ENCODE results near the gene AMN.
A peak's percentile ranks its signal among the peaks of the same experiment; 100 is the strongest.

AMN gene

DNA sequence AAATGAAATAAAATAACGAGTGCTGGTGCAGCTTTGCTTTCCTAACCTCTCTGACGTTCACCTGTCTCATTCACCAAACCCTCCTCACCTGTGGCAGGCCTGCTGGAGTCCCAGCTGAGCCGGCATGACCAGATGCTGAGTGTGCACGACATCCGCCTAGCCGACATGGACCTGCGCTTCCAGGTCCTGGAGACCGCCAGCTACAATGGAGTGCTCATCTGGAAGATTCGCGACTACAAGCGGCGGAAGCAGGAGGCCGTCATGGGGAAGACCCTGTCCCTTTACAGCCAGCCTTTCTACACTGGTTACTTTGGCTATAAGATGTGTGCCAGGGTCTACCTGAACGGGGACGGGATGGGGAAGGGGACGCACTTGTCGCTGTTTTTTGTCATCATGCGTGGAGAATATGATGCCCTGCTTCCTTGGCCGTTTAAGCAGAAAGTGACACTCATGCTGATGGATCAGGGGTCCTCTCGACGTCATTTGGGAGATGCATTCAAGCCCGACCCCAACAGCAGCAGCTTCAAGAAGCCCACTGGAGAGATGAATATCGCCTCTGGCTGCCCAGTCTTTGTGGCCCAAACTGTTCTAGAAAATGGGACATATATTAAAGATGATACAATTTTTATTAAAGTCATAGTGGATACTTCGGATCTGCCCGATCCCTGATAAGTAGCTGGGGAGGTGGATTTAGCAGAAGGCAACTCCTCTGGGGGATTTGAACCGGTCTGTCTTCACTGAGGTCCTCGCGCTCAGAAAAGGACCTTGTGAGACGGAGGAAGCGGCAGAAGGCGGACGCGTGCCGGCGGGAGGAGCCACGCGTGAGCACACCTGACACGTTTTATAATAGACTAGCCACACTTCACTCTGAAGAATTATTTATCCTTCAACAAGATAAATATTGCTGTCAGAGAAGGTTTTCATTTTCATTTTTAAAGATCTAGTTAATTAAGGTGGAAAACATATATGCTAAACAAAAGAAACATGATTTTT lies 17.1 kb upstream of the AMN start:
- DNase-seq (ENCODE audit: insufficient read length, low spot score) = no peak
- TF ChIP-seq POU2F2 (IDR thresholded peaks at IDR 0.05; ENCODE audit: low read depth, low read length) (no peak), POLR2AphosphoS5 (IDR thresholded peaks at IDR 0.05; ENCODE audit: low read depth, low read length) (no peak), TAF1 (IDR thresholded peaks at IDR 0.05; ENCODE audit: low read depth, low read length) (no peak), PAX5 (IDR thresholded peaks at IDR 0.05; ENCODE audit: insufficient read depth, low read length, severe bottlenecking) (no peak), SPI1 (IDR thresholded peaks at IDR 0.05; ENCODE audit: low read depth, low read length) (no peak), POLR2A (IDR thresholded peaks at IDR 0.05; ENCODE audit: low read depth, low read length) (no peak)
- FAIRE-seq = no peak

DNA sequence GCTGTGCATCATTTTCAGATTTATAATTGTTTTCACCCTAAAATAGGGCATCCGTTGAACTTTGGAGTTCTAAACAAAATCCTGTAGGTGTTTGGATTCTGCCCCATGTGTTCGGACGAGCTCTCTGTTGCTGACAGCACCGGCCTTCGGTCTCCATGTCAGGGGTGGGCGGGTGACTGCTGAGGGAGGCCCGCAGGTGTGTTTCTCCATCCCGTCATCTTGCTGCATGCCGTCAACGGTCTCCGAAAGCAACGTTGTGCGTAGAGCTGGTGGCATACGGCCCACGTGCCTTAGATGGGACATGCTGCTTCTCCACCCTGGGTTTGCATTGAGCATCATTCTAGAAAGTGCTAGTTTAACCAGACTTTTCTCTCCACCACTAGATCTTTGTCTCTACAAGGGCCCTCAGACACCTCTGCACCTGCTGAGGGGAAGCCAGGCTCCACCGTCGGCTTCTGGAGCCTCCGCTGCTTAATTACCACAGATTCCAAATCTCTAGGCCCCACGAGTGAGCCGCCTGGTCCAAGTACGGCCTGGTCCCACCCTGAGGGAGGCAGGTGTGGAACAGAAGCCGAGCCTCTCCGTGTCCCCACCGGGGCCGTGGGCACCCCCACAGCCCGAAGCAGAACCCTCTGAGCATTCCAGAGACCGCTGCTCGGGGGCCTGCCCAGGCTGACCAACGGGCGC lies 15.7 kb upstream of the AMN start:
- FAIRE-seq (no peak), DNase-seq (ENCODE audit: insufficient read length, low spot score) (no peak)
- TF ChIP-seq POLR2A (IDR thresholded peaks at IDR 0.05; ENCODE audit: low read depth, low read length) (0 out of 2 replicates have a peak, but pooled peaks have one; percentile 23), POLR2AphosphoS5 (IDR thresholded peaks at IDR 0.05; ENCODE audit: low read depth, low read length) (no peak)

DNA sequence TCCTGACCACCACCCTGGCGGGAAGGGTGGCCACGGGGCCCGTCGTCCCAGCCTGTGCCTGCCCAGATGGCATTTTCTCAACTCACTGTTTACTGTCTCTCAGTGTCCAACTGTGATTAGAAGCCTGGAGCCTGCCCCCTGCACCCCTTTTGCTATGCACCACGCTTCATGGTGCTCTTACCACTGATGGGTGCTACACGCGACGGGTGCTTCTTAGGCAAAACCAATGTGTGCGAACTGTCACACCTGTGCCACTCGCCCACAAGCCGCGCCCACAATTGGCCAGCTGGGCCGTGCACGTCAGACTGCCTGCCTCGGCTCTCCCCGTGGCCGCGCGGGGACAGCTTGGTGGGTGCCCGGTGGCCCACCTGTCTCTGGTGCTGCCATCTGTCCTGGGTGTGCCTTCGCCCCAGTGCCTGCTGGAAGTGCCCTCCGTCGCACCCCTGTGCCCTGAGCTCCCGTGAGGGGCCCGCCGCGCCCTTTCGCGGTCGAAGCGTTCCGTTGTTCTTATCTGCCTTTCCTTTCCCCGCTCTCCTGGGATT lies 15.1 kb upstream of the AMN start:
- no peak for TF ChIP-seq POU2F2 (IDR thresholded peaks at IDR 0.05; ENCODE audit: low read depth, low read length)
- TF ChIP-seq POLR2A (IDR thresholded peaks at IDR 0.05; ENCODE audit: low read depth, low read length) = 0 out of 2 replicates have a peak, but pooled peaks have one; percentile 0
- TF ChIP-seq POLR2AphosphoS5 (IDR thresholded peaks at IDR 0.05; ENCODE audit: low read depth, low read length) = peak; percentile 44; the same call in 1 of the 2 replicates
- DNase-seq (ENCODE audit: insufficient read length, low spot score) = peak; percentile 14
- FAIRE-seq = no peak

DNA sequence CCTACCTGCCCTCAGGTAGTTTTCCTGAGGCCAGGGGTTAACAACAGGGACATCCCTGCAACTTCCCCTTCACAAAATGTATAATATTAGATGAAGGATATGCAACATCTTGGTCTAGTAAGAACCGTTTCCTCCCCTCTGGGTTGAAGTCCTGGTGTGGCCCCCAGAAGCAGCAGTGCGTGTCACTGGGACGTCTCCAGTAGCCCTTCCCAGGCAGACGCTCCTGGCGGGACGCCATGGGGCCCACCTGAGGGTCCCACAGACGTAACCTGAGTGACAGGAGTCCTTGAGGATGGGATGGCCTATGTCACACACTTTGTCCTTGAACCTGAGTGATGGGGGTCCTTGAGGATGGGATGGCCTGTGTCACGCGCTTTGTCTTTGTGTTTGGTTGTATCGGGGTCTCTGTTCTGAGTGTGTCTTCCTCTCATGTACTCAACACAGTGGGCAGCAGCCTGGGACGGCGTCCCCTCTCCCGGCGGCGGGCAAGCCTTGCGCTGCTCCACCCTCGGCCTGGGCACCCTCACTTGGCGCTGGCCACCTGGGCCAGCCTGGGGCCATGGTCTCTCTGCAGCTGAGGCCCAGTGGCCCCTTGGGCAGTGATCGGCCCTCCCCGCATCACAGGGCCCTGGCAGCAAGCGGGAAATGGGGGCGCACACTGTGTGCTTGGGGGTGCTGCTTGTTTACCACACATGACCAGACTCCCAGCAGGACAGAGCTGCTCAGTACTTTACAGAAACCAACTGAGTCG lies 14.3 kb upstream of the AMN start:
- no peak for TF ChIP-seq POU2F2 (IDR thresholded peaks at IDR 0.05; ENCODE audit: low read depth, low read length)
- peak; percentile 40; the same call in 1 of the 2 replicates for TF ChIP-seq POLR2AphosphoS5 (IDR thresholded peaks at IDR 0.05; ENCODE audit: low read depth, low read length)
- peak; percentile 22 for DNase-seq (ENCODE audit: insufficient read length, low spot score)
- FAIRE-seq = no peak

DNA sequence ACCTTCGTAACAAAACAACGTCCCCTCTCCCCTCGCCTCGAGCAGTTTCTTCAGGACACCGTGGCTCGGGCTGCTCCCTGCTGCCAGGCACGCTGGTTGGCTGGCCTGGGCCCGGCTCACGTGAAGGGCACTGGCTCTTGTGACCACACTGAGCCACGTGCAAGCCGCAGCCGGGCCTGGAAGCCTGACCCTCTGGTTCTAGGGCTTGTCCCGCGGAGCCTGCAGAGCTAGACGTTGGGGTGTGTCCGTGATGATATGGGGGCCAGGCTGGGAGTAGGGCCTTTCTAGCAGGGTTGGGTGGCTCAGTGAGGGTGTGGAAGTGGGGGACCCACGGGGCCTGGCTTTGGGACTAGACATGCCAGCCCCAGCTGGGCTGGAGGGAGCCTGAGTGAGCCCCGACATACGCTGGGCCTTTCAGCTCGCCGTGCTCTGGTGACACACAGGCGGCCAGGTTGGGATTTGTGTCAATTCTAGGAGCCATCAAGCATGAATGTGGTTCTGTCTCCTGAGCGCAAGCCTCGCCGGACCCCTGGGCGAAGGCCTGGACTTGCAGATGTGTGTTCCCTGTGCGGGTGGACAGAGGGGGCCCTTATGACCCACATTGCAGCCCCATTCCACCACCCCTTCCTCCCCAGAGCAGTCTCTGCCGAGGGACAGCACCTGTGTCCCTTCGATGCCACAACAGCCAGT lies 13.6 kb upstream of the AMN start:
- DNase-seq (ENCODE audit: insufficient read length, low spot score) (no peak), FAIRE-seq (no peak)
- TF ChIP-seq TAF1 (IDR thresholded peaks at IDR 0.05; ENCODE audit: low read depth, low read length) (no peak), POU2F2 (IDR thresholded peaks at IDR 0.05; ENCODE audit: low read depth, low read length) (no peak), POLR2AphosphoS5 (IDR thresholded peaks at IDR 0.05; ENCODE audit: low read depth, low read length) (no peak), POLR2A (IDR thresholded peaks at IDR 0.05; ENCODE audit: low read depth, low read length) (no peak), PAX5 (IDR thresholded peaks at IDR 0.05; ENCODE audit: insufficient read depth, low read length, severe bottlenecking) (no peak), SPI1 (IDR thresholded peaks at IDR 0.05; ENCODE audit: low read depth, low read length) (no peak)

DNA sequence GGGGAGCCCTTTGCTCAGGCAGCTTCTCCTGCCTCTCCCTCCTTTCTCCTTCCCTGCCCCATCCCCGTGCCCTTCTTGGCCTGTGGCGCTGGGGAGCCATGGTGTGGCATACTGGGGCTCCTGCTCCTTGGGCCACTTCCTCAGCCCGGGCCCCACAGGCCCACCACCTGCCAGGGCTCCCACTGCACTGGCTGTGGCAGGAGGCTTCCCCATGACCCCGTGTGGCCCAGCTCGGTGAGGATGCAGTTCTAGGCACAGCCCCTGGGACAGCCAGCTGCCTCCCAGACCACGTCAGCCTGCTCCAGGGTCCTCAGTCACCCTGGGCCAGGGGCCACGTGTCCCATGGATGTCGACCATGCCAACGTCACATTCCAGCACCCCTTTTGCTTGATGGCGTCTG lies 13.0 kb upstream of the AMN start:
- FAIRE-seq (no peak), DNase-seq (ENCODE audit: insufficient read length, low spot score) (no peak)
- TF ChIP-seq POLR2A (IDR thresholded peaks at IDR 0.05; ENCODE audit: low read depth, low read length) (no peak; the same call in 1 of the 2 replicates), POU2F2 (IDR thresholded peaks at IDR 0.05; ENCODE audit: low read depth, low read length) (no peak), POLR2AphosphoS5 (IDR thresholded peaks at IDR 0.05; ENCODE audit: low read depth, low read length) (peak; percentile 82)

DNA sequence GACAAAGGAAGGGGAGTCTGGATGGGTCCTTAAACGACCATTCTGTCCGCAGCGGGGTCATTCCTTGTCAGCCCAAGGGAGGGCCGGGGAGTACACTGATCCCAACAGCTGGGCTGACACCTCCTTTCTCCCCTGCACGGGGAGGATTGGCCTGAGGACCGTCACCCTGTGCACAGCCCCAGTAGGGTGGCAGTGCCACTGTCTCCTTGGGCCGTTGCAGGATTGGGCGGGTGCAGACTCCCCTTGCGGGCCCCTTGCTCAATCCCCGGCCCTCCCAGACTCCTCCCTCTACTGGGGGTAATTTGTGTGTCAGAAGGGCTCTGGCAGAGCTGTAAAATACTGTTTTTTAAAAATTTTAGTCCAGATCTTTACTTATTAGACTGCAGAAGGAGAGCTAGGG lies 12.6 kb upstream of the AMN start:
- TF ChIP-seq PAX5 (IDR thresholded peaks at IDR 0.05; ENCODE audit: insufficient read depth, low read length, severe bottlenecking) (no peak), POLR2AphosphoS5 (IDR thresholded peaks at IDR 0.05; ENCODE audit: low read depth, low read length) (no peak), TAF1 (IDR thresholded peaks at IDR 0.05; ENCODE audit: low read depth, low read length) (no peak), POLR2A (IDR thresholded peaks at IDR 0.05; ENCODE audit: low read depth, low read length) (no peak), SPI1 (IDR thresholded peaks at IDR 0.05; ENCODE audit: low read depth, low read length) (no peak), POU2F2 (IDR thresholded peaks at IDR 0.05; ENCODE audit: low read depth, low read length) (no peak)
- FAIRE-seq (no peak), DNase-seq (ENCODE audit: insufficient read length, low spot score) (peak; percentile 20)

DNA sequence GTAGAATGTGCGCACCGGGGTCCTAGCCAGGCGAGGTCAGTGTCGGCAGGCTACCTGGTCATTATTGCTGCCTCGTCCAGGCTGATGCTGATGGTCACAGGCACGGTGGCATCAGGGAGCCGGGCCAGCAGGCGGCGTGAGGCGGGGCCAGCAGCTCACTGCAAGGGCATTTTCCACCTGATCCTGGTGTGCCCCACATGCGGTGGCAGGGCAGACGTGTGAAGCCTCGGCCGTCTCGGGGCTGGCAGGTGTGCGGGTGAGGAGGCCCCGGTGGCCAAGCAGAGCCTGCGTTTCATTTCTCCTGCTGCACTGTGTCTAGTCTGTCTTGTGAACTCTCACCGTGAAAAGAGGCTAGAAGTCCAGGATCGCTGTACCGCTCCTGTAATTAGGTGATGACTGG lies 12.0 kb upstream of the AMN start:
- FAIRE-seq (no peak), DNase-seq (ENCODE audit: insufficient read length, low spot score) (no peak)
- TF ChIP-seq PAX5 (IDR thresholded peaks at IDR 0.05; ENCODE audit: insufficient read depth, low read length, severe bottlenecking) (no peak), SPI1 (IDR thresholded peaks at IDR 0.05; ENCODE audit: low read depth, low read length) (no peak), POLR2A (IDR thresholded peaks at IDR 0.05; ENCODE audit: low read depth, low read length) (0 out of 2 replicates have a peak, but pooled peaks have one; percentile 13)

DNA sequence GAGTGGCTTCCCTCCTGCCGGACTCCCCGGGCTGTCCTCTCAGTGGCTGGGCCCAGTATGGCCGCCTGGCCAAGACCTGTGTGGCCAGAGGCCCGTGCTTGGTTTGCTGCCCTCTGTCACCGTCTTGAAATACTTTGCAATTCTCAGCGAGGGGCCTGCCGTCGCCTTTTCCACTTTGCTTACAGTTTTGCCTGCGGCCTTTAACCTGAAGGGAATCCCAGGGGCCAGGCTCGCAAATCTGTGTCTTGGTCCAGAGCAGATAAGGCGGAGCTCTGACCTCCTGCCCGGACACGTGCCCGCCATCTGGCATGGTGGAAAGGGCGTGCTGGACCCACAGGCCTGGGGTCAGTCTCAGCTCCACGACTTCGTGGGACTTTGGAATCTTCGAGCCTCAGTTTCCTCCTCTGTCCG lies 10.9 kb upstream of the AMN start:
- FAIRE-seq (no peak), DNase-seq (ENCODE audit: insufficient read length, low spot score) (no peak)
- TF ChIP-seq POLR2A (IDR thresholded peaks at IDR 0.05; ENCODE audit: low read depth, low read length) (no peak), PAX5 (IDR thresholded peaks at IDR 0.05; ENCODE audit: insufficient read depth, low read length, severe bottlenecking) (no peak), SPI1 (IDR thresholded peaks at IDR 0.05; ENCODE audit: low read depth, low read length) (no peak), POU2F2 (IDR thresholded peaks at IDR 0.05; ENCODE audit: low read depth, low read length) (no peak), TAF1 (IDR thresholded peaks at IDR 0.05; ENCODE audit: low read depth, low read length) (no peak), POLR2AphosphoS5 (IDR thresholded peaks at IDR 0.05; ENCODE audit: low read depth, low read length) (no peak)
